ENCODE results near the gene GATM. TPM values are rescaled to one million over a fixed set of nuclear protein-coding genes. Genes with fewer than 3 reads are reported as not detected.

The GATM gene
- total RNA-seq, 1 donor from 2014 or later = 21.4 TPM

- TF ChIP-seq EZH2phosphoT487 (IDR thresholded peaks at IDR 0.05) (no peak), EZH2 (IDR thresholded peaks at IDR 0.05) (no peak), CTCF (IDR thresholded peaks at IDR 0.05) (no peak)
- H4K20me1 ChIP-seq (ENCODE audit: low read depth) = peaks cover 13% of the 10 kb centered on the region
- peaks cover 45% of the 10 kb centered on the region for H3K36me3 ChIP-seq
- no peaks in the 10 kb centered on the region for H3F3A ChIP-seq (ENCODE audit: low read depth)
- peaks cover 35% of the 10 kb centered on the region for H3K36me3 Mint-ChIP-seq
- no peak for DNase-seq (ENCODE audit: low spot score)
- H3K4me3 Mint-ChIP-seq = no peak overlapping the region
- peaks cover 7% of the 10 kb centered on the region for H3K4me1 Mint-ChIP-seq
- no peak overlapping the region for H3K27ac ChIP-seq
- H3K4me1 ChIP-seq = no peaks in the 10 kb centered on the region
- H3K27me3 Mint-ChIP-seq (ENCODE audit: insufficient read depth, low read depth) = no peaks in the 10 kb centered on the region
- H2AFZ ChIP-seq (replicated peaks) = no peak overlapping the region
- H3K27ac Mint-ChIP-seq = no peak overlapping the region
- peaks cover 16% of the 10 kb centered on the region for H3K79me2 ChIP-seq (ENCODE audit: low read depth)
- no peak overlapping the region for H3K4me2 ChIP-seq
- H3K9me3 Mint-ChIP-seq = no peaks in the 10 kb centered on the region
- H3K27me3 ChIP-seq = no peaks in the 10 kb centered on the region
- no peaks in the 10 kb centered on the region for H3K9me3 ChIP-seq (ENCODE audit: low read depth)
- H3K4me3 ChIP-seq = no peak overlapping the region
- H3K9ac ChIP-seq = no peak overlapping the region
Measured at GRCh38 chr15:45409596-45409995, 31.3 kb upstream of the GATM start.

GRCh38 chr15:45407786-45408185 lies 29.4 kb upstream of the GATM start:
- Mint-ChIP-seq H3K4me1 (peaks cover 13% of the 10 kb centered on the region), H3K36me3 (peaks cover 23% of the 10 kb centered on the region), H3K4me3 (no peak overlapping the region), H3K27ac (no peak overlapping the region), H3K9me3 (no peaks in the 10 kb centered on the region), H3K27me3 (ENCODE audit: insufficient read depth, low read depth) (no peaks in the 10 kb centered on the region)
- Histone ChIP-seq H4K20me1 (ENCODE audit: low read depth) (peaks cover 24% of the 10 kb centered on the region), H3K4me3 (no peak overlapping the region), H3K4me2 (no peak overlapping the region), H3K4me1 (peaks cover 7% of the 10 kb centered on the region), H3K9me3 (ENCODE audit: low read depth) (no peaks in the 10 kb centered on the region), H3K79me2 (ENCODE audit: low read depth) (peaks cover 34% of the 10 kb centered on the region), H3K27me3 (no peaks in the 10 kb centered on the region), H3F3A (ENCODE audit: low read depth) (no peaks in the 10 kb centered on the region), H3K36me3 (peaks cover 39% of the 10 kb centered on the region), H3K27ac (no peak overlapping the region), H2AFZ (replicated peaks) (no peak overlapping the region), H3K9ac (no peak overlapping the region)
- no peak for DNase-seq (ENCODE audit: low spot score)
- TF ChIP-seq EZH2phosphoT487 (IDR thresholded peaks at IDR 0.05) (no peak), CTCF (IDR thresholded peaks at IDR 0.05) (no peak), EZH2 (IDR thresholded peaks at IDR 0.05) (no peak)

GRCh38 chr15:45402955-45403877 lies 24.9 kb upstream of the GATM start:
- peaks cover 14% of the 10 kb centered on the region for H3K27me3 ChIP-seq
- H3K4me2 ChIP-seq = peak overlapping the region; percentile 94
- H3K9ac ChIP-seq = peak overlapping the region; percentile 65
- peak overlapping the region; percentile 35 for H2AFZ ChIP-seq (replicated peaks)
- Mint-ChIP-seq H3K36me3 (peaks cover 12% of the 10 kb centered on the region), H3K9me3 (no peaks in the 10 kb centered on the region), H3K4me1 (peaks cover 20% of the 10 kb centered on the region), H3K4me3 (peak overlapping the region; percentile 99), H3K27ac (no peak overlapping the region), H3K27me3 (ENCODE audit: insufficient read depth, low read depth) (peaks cover 4% of the 10 kb centered on the region)
- H3K4me3 ChIP-seq = peak overlapping the region; percentile 66
- TF ChIP-seq EZH2phosphoT487 (IDR thresholded peaks at IDR 0.05) (no peak), EZH2 (IDR thresholded peaks at IDR 0.05) (peak; percentile 30)
- no peak overlapping the region for H3K27ac ChIP-seq
- peaks cover 49% of the 10 kb centered on the region for H3K79me2 ChIP-seq (ENCODE audit: low read depth)
- H3K4me1 ChIP-seq = peaks cover 11% of the 10 kb centered on the region
- peak; percentile 49 for DNase-seq (ENCODE audit: low spot score)
- peaks cover 27% of the 10 kb centered on the region for H4K20me1 ChIP-seq (ENCODE audit: low read depth)
- H3F3A ChIP-seq (ENCODE audit: low read depth) = peaks cover 2% of the 10 kb centered on the region
- peaks cover 22% of the 10 kb centered on the region for H3K36me3 ChIP-seq
- H3K9me3 ChIP-seq (ENCODE audit: low read depth) = no peaks in the 10 kb centered on the region
